Islet precursor cell (in vitro differentiated cells): ENCODE data around the gene AMIGO1.

Experiments
- DNase-seq: peaks from one replicate; pipeline ENCODE4 v3.0.0-alpha.2; 2018

Gene AMIGO1

DNA sequence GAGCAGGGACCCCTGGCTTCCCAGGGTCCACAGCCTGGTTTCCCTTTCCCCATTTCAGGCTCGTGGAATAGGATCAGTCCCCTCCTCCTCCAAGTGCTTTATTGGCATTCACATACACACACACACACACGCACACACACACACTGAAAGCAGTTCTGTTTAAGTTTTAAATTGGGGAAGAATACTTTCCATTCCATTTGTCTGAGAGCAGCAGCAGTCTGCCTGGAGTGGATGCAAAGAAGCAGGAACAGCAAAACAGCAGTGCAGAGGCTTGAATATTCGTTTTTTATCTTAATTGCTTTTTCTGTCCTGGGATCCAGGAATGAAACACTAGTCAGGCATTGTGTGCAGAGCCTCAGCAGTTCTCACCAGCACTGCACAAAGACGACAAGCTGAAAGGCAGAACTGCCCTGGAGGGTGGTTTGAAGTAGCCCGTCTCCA lies 8.6 kb downstream of the AMIGO1 start:
- peak; percentile 82 for DNase-seq

DNA sequence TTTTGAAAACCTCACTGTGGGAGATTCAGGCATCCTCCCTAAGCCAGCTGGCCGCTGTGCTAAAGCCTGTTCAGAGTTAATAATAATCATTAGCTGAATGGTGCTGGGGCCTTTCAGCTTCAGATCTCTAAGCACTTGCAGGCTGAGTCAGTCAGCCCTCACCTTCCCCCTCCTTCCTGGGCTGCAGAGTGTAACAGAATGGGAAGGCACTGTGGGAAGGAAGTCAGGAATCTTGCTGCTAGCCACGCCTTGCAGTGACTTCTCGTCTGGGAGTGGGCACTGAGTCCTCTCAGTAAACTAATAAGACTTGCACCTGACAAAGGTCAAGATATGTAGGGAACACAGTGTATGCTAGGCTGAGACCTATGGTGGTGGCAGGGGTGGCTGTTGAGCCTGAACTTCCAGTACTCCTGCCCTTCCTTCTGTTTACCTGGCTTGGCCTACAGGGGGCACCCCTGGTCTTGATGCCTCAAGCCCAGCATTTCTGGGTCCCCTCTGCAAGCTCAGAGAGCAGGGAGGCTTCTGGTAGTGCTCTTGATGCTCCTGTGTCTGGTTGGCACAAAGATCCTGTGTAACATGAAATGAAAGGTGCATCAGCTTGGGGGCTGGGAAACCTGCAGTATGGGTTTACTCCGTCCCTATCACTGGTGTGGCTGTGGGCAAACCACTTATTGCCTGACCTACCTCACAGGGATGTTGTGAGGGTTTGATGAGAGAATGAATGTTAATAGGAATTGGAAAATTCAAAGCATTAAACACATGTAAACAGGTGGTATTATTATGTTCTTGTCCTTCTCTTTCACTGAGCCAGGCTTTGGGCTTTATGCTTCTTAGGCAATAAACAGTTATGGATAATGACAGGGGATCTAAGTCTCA lies 9.6 kb downstream of the AMIGO1 start:
- DNase-seq: peak; percentile 89

DNA sequence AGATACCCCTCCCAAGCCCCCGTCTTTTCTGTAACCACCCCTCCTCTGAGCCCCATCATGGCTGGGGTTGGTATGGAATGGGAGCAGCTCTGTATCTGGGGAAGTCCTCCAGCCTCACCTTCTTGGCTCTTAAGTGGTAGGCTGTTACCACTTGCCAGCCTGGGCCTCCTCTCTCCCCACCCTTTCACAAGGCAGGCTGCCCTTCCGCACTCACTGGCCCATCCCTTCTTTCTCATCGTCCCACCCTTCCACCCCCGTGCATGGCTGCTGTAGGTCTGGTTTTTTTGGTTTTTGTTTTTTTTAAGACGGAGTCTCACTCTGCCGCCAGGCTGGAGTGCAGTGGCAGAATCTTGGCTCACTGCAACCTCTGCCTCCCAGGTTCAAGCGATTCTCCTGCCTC lies 10.4 kb downstream of the AMIGO1 start:
- DNase-seq: no peak

DNA sequence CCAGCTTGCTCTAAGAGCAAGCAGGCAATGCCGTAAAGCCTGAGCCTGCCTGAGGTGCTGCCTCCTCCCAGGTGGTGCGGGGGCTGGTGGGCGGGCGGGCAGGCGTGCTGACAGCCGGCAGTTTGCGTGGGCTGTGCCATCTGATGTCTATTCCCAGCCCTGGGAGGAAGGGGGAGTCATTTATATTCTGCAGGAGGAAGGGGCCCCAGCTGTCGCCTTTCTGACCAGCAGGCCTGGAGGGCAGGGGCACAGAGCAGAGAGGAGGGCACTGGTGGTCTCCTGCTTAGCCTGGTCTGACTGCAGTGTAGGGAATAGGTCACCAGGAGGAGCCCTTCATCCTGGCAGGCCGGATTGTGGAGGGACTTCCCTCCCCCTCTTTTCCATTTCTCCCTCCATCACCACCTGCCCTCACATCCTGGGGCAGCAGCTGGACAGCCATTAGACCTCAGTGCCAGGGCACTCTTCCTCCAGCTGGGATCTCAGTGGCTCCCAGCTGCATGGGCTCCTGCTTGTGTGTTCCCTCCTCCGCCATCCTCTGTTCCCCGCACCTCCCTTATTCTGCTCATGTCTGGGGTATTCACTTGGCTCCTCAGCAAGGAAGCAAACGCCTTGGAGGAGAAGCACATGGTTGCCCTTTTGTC lies 11.2 kb downstream of the AMIGO1 start:
- peak; percentile 82 for DNase-seq

DNA sequence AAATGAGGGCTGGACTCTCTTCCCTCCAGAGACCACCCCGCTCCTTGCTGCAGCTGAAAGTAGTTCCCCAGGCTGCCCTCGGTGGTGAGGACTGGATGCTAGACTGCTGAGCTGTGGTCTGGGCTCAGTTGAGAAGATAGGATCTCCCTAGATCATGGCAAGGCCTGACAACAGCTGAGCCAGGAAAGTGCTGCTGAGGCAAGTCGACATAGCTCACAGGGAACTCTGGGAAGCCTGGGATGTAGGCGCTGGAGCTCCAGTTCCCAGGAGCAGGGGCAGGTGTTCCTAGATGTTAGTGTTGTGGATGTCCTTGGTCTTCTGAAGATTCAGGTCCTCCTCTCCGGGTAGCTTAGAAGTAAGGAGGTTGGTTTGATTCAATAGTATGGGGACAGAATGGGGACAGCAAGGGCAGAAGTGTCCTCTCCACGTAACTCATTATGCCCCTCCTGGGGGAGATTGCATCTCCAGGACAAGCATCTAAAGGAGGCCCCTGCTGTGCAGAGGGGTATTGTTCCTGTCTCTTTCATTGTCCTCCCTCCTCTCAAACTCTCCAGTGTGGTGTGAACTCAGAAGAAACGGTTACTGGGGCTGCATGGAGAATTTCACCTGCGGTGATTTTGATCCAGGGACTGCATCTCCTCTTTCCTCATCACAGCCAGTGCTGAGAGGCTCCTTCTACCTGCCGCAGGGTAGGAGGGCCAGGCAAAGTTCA lies 11.9 kb downstream of the AMIGO1 start:
- no peak for DNase-seq

DNA sequence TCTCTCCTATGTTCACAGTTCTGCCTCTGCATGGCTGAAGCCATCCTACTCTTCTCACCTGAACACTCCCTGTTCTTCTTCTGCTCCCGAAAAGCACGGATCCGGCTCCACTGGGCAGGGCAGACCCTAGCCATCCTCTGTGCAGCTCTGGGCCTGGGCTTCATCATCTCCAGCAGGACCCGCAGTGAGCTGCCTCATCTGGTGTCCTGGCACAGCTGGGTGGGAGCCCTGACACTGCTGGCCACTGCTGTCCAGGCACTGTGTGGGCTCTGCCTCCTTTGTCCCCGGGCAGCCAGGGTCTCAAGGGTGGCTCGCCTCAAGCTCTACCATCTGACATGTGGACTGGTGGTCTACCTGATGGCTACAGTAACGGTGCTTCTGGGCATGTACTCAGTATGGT lies 13.8 kb downstream of the AMIGO1 start:
- DNase-seq: peak; percentile 29

DNA sequence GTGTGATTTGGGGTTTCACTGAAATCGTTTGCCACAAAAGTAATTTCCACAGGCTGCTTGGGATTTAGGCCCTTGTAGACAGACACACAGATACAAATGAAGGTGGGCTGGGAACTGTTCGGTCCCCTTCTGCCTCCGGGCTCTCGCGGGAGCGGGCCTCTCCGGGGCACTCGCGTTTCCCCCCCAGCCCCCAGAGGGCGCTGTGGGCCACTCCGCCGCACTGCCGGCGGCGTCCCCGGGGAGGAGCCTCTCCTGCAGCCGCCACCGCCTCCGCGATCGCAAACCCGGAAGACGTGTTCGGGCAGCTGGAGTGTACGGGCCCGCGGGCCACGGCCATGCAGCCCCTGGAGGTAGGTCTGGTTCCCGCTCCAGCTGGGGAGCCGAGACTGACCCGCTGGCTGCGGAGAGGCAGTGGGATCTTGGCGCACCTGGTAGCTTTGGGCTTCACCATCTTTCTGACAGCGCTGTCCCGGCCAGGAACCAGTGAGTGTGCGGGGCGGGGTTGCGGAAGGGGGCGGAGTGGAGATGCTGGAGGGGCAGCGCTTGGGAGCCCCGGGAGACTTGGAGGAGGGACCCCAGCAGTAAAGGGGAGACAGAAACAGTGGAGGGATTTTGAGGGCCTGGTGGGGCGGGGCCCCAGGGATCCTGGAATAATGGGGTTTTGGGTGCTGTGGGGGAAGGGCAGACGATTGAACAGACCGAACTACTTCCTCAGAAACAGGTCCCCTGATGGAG lies 15.6 kb downstream of the AMIGO1 start, which contains the start of gene CYB561D1:
TSS of gene CYB561D1 (plus strand) at position 290 of the 735 bp plus-strand sequence. CDS start at position 336, 46 bp downstream.
- DNase-seq: peak; percentile 96

DNA sequence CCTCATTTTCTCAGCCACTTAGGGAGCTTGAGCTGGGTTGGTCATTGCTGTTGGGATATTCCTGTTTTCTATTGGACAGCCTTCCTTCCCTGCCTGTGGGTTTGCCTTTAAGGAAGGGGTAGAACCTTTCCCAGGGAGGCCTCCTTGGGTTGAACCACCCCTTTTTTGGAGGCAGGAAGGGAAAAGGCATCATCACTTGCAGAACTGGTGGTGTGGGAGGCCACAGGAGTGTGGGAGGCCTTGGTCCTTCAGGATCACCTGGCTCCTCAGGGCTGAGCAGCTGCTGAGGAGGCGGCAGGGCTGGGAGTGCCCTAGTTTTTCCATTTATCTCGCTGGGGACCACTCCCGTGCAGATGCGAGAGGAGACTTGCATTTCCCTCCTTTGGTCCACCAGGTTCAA lies 16.3 kb downstream of the AMIGO1 start:
- DNase-seq: no peak

DNA sequence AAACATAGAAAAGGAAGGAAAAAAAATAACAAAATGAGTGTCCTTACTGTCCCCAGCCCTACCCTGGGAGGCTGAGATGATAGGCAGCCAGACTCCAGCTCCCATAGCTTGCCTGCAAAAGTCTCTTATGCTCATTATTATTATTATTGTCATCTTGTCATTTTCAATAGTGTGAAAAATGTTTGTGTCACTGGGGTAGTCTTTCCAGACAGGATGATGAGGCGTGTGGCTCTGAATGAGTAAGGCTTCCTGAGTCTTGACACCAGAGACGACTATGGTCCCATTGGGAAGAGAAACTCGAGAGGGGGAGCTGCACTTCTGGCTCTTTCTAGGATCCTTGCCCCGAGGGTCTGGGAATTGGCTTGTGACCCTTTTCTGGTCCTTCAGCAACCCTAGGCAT lies 16.7 kb downstream of the AMIGO1 start:
- no peak for DNase-seq

DNA sequence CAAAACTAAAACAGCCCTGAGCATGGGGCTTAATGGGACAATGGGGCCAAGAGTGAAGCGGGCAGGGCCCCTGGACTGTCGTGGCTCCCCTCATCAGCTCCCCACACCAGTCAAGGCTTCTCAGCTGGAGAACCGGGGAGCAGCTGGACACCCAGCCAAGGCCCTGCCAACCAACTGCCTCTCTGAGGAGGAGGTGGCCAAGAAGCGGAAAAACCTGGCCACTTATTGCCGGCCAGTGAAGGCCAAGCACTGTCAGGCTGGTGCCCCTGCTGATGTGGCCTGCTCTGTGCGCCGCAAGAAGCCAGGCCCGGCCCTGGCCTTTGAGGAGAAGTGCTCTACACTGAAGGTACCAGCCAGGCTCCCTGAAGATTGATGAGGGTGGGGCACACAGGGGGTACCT lies 18.2 kb downstream of the AMIGO1 start:
- no peak for DNase-seq

DNA sequence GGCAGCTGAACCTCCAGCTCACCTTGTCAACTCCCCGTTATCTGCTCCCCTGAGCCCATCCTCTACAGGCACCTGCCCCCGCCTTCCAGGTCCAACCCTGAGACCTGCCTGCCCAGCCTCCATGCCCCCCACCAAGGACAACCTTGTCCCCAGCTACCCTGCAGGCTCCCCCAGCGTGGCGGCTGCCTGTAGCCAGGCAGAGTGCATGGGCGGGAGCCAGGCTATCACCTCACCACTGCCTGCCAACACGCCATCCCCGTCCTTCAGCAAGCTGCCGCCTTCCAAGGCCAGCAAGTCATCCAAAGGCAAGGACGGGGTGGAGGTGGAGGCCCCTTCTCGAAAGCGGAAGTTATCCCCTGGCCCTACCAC lies 18.6 kb downstream of the AMIGO1 start:
- DNase-seq: no peak

DNA sequence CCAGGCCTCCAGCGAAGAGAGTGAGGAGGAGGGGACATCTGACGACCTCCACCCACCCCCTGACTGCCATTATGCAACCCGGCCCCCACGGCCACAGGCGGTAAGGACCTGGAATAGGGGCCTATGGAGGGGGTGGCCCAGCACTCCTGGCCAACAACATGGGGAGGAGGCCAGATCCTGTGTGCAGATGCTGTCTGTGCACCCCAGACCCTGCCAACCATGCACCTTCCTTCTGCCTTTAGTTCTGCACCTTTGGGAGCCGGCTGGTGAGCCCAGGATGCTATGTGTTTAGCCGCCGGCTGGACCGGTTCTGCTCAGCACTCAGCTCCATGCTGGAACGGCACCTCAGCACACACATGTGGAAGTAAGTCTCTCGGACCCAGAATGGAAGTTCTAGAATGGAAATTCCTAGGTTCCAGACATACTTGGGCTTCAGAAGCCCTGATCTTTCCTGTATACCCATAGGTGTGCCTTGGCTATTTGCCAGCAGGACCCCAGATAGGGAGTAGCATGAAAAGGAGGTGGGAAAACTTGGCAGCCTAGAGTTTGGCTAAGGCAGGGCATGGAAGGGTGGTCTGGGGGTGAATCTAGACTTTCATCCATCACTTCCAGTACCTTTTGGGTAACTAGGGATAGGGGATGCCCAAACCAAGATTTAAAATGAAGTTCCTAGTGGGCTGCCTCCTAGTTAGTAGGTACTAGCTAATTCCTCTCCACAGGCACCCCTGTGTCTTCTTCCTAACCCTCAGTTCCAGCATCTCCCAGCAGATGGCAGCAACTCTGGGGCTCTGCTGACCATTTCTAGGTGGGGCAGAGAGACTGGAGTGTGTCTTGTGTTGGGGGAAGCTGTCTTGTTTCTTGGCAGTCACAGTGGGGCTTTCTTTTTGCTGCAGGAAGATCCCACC lies 19.2 kb downstream of the AMIGO1 start:
- peak; percentile 88 for DNase-seq

DNA sequence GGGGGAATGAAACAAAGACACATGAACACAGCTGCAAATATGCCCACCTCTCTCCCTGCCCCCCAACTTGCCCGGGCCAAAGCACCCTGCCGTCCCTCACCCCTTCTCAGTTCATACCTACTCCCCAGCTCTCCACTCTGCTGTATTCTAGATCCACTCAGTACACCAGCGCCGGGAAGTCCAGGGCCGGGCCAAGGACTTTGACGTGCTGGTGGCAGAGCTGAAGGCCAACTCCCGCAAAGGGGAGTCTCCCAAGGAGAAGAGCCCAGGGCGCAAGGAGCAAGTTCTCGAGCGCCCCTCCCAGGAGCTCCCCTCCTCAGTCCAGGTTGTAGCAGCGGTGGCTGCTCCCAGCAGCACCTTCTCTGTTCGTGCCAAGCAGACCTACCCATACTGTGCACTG lies 20.8 kb downstream of the AMIGO1 start:
- no peak for DNase-seq

DNA sequence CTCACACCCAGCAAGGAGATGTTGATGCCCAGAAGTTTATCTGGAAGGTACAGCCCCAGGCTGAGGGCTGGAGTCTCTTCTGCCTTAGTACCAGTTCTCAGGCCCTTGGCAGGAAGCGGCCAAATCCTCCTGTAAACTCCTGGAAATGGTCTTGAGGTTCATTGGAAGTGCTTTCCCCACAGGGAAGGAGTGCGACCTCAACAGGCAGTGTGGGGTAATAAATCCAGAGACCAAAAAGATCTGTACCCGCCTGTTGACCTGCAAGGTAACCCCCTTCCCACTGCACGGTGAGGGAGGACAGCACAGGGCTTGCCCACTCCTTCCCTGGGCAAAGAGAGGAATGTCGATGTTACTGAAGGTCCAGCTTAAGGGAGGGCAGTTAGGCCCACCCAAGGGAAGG lies 21.3 kb downstream of the AMIGO1 start:
- no peak for DNase-seq

DNA sequence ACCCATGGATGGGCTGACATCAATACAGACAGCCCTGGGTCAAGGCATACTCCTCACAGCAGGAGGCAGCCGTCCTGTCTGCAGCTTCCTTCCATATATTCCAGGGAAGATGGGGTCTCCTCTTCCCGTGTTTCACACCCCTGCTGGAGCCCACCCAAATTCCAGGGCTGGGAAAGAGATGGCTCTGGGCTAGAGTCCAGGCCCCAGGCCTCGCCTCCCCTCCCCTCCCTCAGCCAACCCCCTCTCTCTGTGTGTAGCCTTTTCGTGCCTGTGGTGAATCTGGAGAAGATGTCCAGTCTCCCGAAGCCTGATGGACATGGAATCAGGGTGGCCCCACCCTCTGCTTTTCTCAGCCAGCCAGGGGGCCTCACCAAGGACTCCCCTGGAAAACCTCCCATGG lies 22.3 kb downstream of the AMIGO1 start:
- DNase-seq: no peak

DNA sequence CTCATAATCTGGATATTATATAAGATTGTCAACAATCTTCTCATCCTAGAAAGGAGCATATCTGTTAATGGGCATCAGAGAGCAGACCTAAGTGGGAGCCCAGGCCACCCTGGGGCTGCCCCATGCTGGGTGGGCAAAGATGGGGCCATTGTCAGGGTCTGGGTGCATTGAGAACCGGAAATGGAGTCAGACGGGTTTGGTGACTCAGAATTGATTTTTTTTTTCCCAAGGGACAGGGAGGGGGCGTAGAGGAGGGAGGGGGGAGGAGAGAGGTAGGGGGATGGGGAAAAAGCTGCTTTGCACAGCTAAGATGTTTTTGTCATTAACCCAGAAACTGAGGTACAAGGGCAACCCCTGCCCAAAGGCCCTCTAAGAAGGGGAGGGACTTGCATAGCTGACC lies 24.5 kb downstream of the AMIGO1 start:
- DNase-seq: no peak

DNA sequence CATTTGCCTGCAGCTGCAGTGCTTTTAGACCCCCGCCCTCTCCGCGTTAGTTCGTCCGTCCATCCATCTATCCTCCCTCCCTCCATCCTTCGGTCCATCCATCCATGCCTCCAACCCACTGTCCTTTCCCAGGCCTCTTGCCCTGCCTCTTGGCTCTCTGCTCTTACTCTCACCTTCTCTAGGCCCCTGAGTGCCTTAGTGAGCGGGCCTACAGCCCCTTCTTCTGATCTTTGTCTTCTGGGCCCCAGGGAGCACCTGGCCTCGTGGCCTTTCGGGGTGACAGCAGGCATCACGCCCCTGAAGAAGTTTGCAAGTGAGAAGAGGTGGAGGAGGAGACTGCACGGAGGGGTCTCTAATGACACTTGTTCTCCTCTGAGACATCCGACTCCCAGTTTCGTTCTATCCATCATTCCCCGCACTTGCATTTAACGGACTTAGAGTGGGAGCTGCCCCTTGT lies 25.0 kb downstream of the AMIGO1 start:
- DNase-seq: no peak

DNA sequence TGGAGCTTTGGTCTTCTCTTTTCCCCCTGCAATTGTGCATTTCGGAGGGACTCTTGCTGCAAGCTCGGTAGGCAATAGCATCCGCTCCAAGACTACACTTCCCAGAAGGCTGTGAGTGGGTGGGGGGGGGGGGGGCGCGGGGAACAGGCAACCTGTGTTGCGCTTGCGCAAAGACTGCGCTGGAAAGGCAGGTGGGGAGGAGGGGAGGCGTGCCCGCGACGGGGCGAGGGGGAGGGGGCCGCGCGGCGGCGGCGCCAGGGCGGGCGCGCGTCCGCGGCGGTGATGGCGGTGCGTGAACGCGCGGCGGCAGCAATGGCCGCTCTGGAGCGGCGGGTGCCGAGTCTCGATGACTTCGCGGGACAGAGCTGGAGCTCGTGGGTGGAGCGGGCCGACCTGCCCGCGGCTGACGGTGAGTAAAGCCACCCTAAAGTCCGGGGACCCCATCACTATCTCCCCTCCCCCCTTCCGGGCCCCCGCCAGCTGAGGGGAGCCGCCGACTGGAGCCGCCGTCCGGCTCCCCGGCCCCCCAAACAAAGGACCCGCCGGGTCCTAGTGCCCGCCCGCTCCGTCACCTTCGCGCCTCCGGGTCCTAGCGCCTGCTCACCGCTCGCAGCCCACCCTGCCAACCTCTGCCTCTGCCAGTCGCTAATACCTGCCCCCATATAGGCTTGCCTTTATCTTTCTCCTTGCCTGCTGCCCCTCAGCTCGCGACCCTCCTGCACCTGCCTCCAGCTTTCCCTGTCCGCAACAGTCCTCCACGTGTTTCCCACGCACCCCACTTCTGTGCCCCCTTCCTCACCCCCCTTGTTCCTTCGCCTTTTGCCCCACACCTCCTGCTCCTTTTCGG lies 25.6 kb downstream of the AMIGO1 start, which contains the start of gene ATXN7L2:
TSS of gene ATXN7L2 (plus strand) at position 234 of the 847 bp plus-strand sequence. CDS start at position 283, 49 bp downstream.
- peak; percentile 98 for DNase-seq

DNA sequence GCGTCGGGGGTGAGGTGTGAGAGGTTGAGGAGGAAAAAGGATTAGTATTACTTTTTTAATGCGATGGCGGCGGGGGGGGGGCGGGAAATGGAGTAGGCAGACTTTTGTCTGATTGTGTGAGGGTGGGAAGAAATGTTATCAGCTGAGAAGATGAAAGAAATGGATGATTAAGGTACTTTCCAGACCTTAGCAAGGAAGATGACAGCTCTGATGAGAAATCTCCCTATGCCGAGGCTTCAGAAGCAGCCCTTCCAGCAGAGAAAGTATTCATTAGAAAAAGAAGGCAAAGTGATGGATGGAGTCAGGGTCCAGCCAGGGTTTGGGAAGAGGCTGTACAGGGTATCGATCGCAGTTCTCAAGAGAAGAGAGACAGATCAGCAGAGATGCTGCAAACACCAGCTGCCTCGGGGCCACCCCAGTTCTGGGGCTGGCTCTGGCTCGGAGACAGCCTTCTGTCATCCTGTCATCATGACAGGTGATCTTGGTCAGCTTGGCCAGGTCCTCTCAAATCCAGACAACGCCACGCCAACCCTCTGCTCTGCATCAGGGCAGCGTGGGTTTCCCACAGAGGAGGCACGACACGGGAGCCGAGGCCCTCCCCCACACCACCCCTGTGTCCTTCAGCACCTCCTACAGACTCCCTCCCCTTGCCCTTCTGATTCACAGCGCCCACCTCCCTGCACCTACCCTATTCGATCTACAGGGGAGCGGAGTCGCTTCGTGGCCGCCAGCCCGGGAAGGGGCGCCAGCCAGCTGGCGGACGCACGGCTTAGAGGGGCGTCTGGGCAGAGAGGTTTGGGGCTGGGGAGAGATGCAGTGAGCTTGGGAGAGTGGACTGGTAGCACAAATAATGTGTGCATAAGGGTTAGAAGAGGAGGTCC lies 26.5 kb downstream of the AMIGO1 start:
- peak; percentile 81 for DNase-seq

DNA sequence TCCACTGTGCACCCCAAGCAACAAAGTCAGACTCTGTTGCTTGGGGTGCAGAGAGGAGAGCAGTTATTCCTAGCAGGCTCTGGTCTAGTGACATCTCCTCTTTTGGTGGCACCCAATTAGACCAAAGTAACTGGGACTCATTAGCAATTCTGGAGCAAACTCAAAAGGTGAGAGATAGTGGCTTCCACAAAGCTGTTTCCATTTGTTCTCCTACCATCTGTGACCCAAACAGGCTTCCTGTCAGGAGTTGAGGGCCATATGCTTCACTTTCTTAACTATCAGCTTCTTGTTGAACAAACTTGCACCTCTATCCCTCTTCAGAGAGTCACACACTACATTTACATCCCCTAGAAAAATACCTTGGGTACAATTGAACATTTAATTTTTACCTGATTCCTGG lies 27.3 kb downstream of the AMIGO1 start:
- no peak for DNase-seq
